MM.1S (cell line): ENCODE results near the gene ZNF117.
"Not testable (repeated sequence)": the region's sequence is repeated elsewhere in the genome, so short reads cannot be mapped to it uniquely, and the experiment has no call there.

Source experiments
- DNase-seq: peaks from one replicate; pipeline ENCODE4 v3.0.0-alpha.2; 2015
- H2AFZ ChIP-seq: fragments of 300-600 bp; sonication (generic); 2 replicates; pipeline ENCODE4 v1.6.0; 2016; ENCODE audit warnings: antibody characterized with exemption, low read length
- H3F3A ChIP-seq: fragments of 300-600 bp; sonication (generic); 2 replicates; pipeline ENCODE4 v1.6.1; 2016; ENCODE audit warnings: mild to moderate bottlenecking, antibody characterized with exemption, low read length, moderate library complexity, mixed read lengths; ENCODE audit not compliant: insufficient read depth
- H3K27ac ChIP-seq: fragments of 300-600 bp; sonication (generic); 2 replicates; pipeline ENCODE4 v1.5.1; 2016; ENCODE audit warnings: mild to moderate bottlenecking, low read length
- H3K27me3 ChIP-seq: fragments of 300-600 bp; sonication (generic); replicated peaks from 2 replicates; pipeline ENCODE4 v1.6.0; 2016; ENCODE audit warnings: low read length; ENCODE audit not compliant: insufficient read depth
- H3K36me3 ChIP-seq: fragments of 300-600 bp; sonication (generic); replicated peaks from 2 replicates; pipeline ENCODE4 v1.6.1; 2016; ENCODE audit warnings: mild to moderate bottlenecking, low read length, mixed read lengths; ENCODE audit not compliant: insufficient read depth
- H3K4me1 ChIP-seq: fragments of 300-600 bp; sonication (generic); 2 replicates; pipeline ENCODE4 v1.6.1; 2016; ENCODE audit warnings: low read length, mixed read lengths
- H3K4me2 ChIP-seq: fragments of 300-600 bp; sonication (generic); 2 replicates; pipeline ENCODE4 v1.6.0; 2016; ENCODE audit warnings: low read depth, low read length
- H3K4me3 ChIP-seq: fragments of 300-600 bp; sonication (generic); 2 replicates; pipeline ENCODE4 v1.5.1; 2016; ENCODE audit warnings: low read length, mixed read lengths
- H3K79me2 ChIP-seq: fragments of 300-600 bp; sonication (generic); 2 replicates; pipeline ENCODE4 v1.6.1; 2016; ENCODE audit warnings: mixed run types, low read length, mixed read lengths
- H3K9ac ChIP-seq: fragments of 300-600 bp; sonication (generic); 2 replicates; pipeline ENCODE4 v1.6.1; 2016; ENCODE audit warnings: low read length, mixed read lengths
- H3K9me2 ChIP-seq: fragments of 300-600 bp; sonication (generic); replicated peaks from 2 replicates; pipeline ENCODE4 v1.6.1; 2016; ENCODE audit warnings: mild to moderate bottlenecking, low read length, mixed read lengths; ENCODE audit not compliant: insufficient read depth
- H3K9me3 ChIP-seq: fragments of 300-600 bp; sonication (generic); replicated peaks from 2 replicates; pipeline ENCODE4 v1.6.1; 2016; ENCODE audit warnings: mild to moderate bottlenecking, low read length, mixed read lengths; ENCODE audit not compliant: insufficient read depth
- H4K20me1 ChIP-seq: fragments of 300-600 bp; sonication (generic); 2 replicates; pipeline ENCODE4 v1.6.1; 2016; ENCODE audit warnings: mild to moderate bottlenecking, low read length, moderate library complexity, mixed read lengths; ENCODE audit not compliant: insufficient read depth

The ZNF117 gene

DNA sequence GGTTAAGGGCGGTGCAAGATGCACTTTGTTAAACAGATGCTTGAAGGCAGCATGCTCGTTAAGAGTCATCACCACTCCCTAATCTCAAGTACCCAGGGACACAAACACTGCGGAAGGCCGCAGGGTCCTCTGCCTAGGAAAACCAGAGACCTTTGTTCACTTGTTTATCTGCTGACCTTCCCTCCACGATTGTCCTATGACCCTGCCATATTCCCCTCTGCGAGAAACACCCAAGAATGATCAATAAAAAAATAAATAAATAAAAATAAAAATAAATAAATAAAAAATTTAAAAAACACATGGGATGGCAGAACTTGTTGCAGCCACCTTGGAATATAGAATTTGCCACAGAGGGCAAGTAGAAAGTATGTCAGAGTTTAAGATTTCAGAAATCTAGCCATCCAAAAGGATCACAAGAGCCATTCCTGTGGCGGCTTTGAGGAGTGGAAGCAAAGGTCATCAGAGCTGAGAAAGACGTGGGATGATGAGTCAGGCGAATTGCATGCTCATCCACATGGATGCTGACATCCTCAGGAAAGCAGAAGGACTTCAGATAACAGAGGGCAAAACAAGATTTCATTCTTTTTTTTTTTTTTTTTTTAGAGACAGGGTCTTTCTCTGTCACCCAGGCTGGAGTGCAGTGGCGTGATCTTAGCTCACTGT, 43.4 kb upstream of the ZNF117 start:
- H3K36me3 ChIP-seq, H3K4me2 ChIP-seq, H3K4me1 ChIP-seq, H3K79me2 ChIP-seq, H3K9me3 ChIP-seq, H3K9ac ChIP-seq, DNase-seq, H3K9me2 ChIP-seq, H2AFZ ChIP-seq, H4K20me1 ChIP-seq, H3K27ac ChIP-seq, H3K27me3 ChIP-seq, H3K4me3 ChIP-seq: not testable (repeated sequence)
- peaks cover 11% of the 10 kb centered on the region for H3F3A ChIP-seq

DNA sequence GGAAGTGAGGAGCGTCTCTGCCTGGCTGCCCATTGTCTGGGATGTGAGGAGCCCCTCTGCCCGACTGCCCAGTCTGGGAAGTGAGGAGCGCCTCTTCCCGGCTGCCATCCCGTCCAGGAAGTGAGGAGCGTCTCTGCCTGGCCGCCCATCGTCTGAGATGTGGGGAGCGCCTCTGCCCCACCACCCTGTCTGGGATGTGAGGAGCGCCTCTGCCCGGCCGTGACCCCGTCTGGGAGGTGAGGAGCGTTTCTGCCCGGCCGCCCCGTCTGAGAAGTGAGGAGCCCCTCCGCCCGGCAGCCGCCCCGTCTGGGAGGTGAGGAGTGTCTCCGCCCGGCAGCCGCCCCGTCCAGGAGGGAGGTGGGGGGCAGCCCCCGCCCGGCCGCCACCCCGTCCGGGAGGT, 42.6 kb upstream of the ZNF117 start:
- not testable (repeated sequence) for H3K4me2 ChIP-seq, H3K27ac ChIP-seq, H3K79me2 ChIP-seq, H3K27me3 ChIP-seq, H3K4me1 ChIP-seq, H3K9me3 ChIP-seq, DNase-seq, H3K4me3 ChIP-seq, H4K20me1 ChIP-seq, H2AFZ ChIP-seq, H3K9ac ChIP-seq, H3K9me2 ChIP-seq, H3K36me3 ChIP-seq
- H3F3A ChIP-seq: peaks cover 11% of the 10 kb centered on the region

DNA sequence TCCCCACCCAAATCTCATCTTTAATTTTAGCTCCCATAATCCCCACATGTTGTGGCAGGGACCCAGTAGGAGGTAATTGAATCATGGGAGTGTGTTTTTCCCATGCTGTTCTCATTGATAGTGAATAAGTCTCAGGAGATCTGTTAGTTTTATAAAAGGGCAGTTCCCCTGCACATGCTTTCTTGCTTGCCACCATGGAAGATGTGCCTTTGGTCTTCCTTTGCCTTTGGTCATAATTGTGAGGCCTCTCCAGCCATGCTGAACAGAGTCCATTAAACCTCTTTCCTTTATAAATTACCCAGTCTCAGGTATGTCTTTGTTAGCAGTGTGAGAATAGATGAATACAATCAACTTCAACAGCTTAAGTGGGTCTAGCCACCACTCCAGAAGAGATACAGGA, 34.2 kb upstream of the ZNF117 start:
- not testable (repeated sequence) for H3K9ac ChIP-seq, H4K20me1 ChIP-seq, H2AFZ ChIP-seq, H3K9me3 ChIP-seq, H3K4me1 ChIP-seq, H3K4me2 ChIP-seq, H3K9me2 ChIP-seq, DNase-seq, H3K27ac ChIP-seq, H3K27me3 ChIP-seq, H3K4me3 ChIP-seq, H3K36me3 ChIP-seq, H3K79me2 ChIP-seq, H3F3A ChIP-seq

DNA sequence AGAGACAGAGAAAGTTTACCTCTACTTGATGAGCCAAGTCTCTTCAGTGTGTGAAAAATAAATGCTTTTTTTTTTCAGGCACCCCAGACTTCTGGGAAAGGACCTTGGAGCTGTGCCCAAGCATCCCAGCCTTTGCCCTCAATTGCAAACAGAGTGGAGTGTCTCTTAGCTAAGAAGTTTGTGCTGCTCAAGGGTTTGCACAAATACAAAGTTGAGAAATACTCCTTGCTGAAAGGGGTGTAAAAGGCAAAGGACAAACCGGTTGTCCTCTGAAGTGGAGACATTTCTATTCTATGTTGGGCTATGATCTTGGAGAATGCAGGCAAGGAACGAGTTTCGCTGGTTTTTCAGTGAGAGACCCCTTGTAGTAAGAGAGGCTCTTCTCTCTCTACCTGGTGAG, 30.1 kb upstream of the ZNF117 start:
- H4K20me1 ChIP-seq, H3K27me3 ChIP-seq, H3F3A ChIP-seq, H3K4me2 ChIP-seq, H3K27ac ChIP-seq, H3K36me3 ChIP-seq, H2AFZ ChIP-seq, H3K9me3 ChIP-seq, H3K4me1 ChIP-seq, H3K9ac ChIP-seq, H3K4me3 ChIP-seq, H3K9me2 ChIP-seq, H3K79me2 ChIP-seq, DNase-seq: not testable (repeated sequence)

DNA sequence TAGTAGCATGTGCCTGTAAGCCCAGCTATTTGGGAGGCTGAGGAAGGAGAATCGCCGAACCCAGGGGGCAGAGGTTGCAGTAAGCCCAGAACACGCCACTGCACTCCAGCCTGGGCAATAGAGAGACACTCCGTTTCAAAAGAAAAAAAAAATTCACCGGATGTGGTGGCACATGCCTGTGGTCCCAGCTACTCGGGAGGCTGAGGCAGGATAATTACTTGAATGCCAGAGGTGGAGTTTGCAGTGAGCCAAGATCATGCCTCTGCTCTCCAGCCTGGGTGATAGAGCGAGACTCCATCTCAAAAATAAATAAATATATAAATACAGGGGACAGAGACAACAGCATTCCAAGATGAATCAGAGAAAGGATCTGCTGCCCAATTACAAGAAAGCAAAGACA, 19.0 kb upstream of the ZNF117 start:
- H3K9me3 ChIP-seq, H2AFZ ChIP-seq, H3K9ac ChIP-seq, H3K4me1 ChIP-seq, H3K36me3 ChIP-seq, H3F3A ChIP-seq, H3K27ac ChIP-seq, H3K27me3 ChIP-seq, H4K20me1 ChIP-seq, H3K9me2 ChIP-seq, H3K4me2 ChIP-seq, H3K4me3 ChIP-seq, DNase-seq: not testable (repeated sequence)
- H3K79me2 ChIP-seq: peaks cover 16% of the 10 kb centered on the region

DNA sequence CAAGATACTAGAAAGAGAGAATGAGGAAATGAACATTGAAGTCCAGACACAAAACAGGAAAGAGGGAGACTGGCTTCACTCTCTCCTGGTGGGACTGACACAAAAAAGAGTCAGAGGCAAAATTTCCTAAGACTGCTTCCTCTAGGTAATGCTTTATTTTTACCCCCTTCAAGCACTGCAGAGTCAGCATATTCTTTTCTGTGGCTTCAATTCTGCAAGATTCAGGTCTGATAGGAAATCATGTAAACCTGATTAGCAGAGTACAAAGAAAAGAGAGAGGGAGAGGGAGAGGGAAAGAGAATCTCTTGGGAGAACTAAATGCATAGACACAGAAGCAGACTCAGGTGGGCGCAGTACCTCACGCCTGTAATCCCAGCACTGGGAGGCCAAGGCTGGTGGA, 18.6 kb upstream of the ZNF117 start:
- H3K36me3 ChIP-seq, H3K4me2 ChIP-seq, DNase-seq, H3K27ac ChIP-seq, H3K27me3 ChIP-seq, H3K4me1 ChIP-seq, H3K4me3 ChIP-seq, H3K9ac ChIP-seq, H4K20me1 ChIP-seq, H3F3A ChIP-seq, H2AFZ ChIP-seq, H3K9me3 ChIP-seq, H3K9me2 ChIP-seq: not testable (repeated sequence)
- H3K79me2 ChIP-seq: peaks cover 21% of the 10 kb centered on the region

DNA sequence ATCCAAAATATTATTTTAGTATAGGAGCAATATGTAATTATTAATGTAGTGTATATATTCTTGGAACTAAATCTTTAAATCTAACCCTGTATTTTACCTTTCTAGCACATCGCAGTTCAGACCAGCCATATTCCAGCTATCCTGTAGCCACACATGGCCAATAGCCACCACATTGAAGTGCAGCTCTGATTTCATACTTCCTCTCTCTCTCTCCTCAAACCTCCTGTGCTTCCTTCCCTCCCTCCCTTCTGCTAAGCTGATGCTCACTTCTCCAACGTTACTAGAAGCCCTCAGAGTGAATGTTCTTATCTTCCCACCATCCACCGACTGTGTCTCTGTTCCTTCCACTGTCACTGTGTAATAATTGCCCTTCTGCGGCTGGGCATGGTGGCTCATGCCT, 16.2 kb upstream of the ZNF117 start:
- peak overlapping the region; percentile 80; the same call in 1 of the 2 replicates for H3K27ac ChIP-seq
- not testable (repeated sequence) for H3K36me3 ChIP-seq, H3K4me1 ChIP-seq, H3K27me3 ChIP-seq, H4K20me1 ChIP-seq, H3K9me2 ChIP-seq, H3K9ac ChIP-seq, H3F3A ChIP-seq, DNase-seq, H3K9me3 ChIP-seq
- H2AFZ ChIP-seq: peak overlapping the region; percentile 66
- H3K79me2 ChIP-seq: peaks cover 44% of the 10 kb centered on the region
- peak overlapping the region; percentile 18; the same call in 1 of the 2 replicates for H3K4me2 ChIP-seq
- H3K4me3 ChIP-seq: peak overlapping the region; percentile 82; the same call in 1 of the 2 replicates
